Measurements from ENCODE around the gene LRRC32. TPM values are rescaled to one million over a fixed set of nuclear protein-coding genes. Genes with fewer than 3 reads are reported as not detected.

The LRRC32 gene
- total RNA-seq, 2 experiments from 2014 or later, result 1.8 to 2.4 TPM

DNA sequence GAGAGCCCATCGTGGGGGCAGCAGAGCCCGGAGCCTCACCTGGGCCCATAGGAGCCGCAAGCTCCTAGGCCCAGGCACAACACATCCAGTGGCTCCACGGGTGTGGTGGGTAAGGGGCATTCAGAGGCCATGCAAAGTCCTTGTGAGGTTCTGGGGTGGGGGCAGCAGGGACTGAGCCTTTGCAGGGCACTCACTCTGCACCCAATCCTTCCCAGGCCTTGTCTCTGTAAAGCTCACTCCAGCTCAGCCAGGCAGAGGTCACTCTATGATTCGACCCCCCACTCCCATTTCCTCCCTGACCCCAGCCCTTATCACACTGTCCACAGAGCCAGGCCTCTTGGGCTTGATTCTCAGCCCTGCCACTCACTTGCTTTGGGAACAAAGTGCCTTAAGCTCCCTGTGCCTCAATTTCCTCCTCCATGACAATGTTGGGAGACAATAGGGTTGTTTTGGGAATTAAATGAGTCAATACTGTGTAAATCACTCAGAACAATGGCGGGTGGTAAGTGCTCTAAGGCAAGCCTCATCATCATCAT, 46.6 kb downstream of the LRRC32 start:
- TF ChIP-seq, protein P1, sequence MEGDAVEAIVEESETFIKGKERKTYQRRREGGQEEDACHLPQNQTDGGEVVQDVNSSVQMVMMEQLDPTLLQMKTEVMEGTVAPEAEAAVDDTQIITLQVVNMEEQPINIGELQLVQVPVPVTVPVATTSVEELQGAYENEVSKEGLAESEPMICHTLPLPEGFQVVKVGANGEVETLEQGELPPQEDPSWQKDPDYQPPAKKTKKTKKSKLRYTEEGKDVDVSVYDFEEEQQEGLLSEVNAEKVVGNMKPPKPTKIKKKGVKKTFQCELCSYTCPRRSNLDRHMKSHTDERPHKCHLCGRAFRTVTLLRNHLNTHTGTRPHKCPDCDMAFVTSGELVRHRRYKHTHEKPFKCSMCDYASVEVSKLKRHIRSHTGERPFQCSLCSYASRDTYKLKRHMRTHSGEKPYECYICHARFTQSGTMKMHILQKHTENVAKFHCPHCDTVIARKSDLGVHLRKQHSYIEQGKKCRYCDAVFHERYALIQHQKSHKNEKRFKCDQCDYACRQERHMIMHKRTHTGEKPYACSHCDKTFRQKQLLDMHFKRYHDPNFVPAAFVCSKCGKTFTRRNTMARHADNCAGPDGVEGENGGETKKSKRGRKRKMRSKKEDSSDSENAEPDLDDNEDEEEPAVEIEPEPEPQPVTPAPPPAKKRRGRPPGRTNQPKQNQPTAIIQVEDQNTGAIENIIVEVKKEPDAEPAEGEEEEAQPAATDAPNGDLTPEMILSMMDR (IDR thresholded peaks at IDR 0.05), result no peak
- POLR2A ChIA-PET, result no interaction called here
- Mint-ChIP-seq H3K36me3 (ENCODE audit: low read depth) (no peaks in the 10 kb centered on the region), H3K4me1 (ENCODE audit: low read depth) (peaks cover 8% of the 10 kb centered on the region), H3K27me3 (no peaks in the 10 kb centered on the region), H3K27ac (no peak overlapping the region), H3K4me3 (no peak overlapping the region), H3K9me3 (peaks cover 6% of the 10 kb centered on the region)
- no peak overlapping the region for H3K27ac ChIP-seq (ENCODE audit: low read depth in 1 of 2, low read length in 2 of 2)
- ATAC-seq (ENCODE audit: poor library complexity) (no peak), DNase-seq (no peak)
- intact Hi-C loops (cut with DNase I, micrococcal nuclease), result no loop called here
- no peak overlapping the region for H3K4me3 ChIP-seq (ENCODE audit: low read length)
- peaks cover 10 to 19% of the 10 kb centered on the region in 2 experiments for H3K9me3 ChIP-seq (ENCODE audit: control insufficient read depth in 1 of 2, insufficient read depth in 1 of 2, low read length in 2 of 2)
- no peaks in the 10 kb centered on the region for H3K36me3 ChIP-seq (ENCODE audit: insufficient read depth, low read length)
- peaks cover 5% of the 10 kb centered on the region for H3K4me1 ChIP-seq (ENCODE audit: insufficient read depth, low read length)
- CTCF ChIA-PET, result no interaction called here
- no peaks in the 10 kb centered on the region for H3K27me3 ChIP-seq (ENCODE audit: control insufficient read depth in 1 of 2, insufficient read depth in 2 of 2, low read length in 2 of 2)

DNA sequence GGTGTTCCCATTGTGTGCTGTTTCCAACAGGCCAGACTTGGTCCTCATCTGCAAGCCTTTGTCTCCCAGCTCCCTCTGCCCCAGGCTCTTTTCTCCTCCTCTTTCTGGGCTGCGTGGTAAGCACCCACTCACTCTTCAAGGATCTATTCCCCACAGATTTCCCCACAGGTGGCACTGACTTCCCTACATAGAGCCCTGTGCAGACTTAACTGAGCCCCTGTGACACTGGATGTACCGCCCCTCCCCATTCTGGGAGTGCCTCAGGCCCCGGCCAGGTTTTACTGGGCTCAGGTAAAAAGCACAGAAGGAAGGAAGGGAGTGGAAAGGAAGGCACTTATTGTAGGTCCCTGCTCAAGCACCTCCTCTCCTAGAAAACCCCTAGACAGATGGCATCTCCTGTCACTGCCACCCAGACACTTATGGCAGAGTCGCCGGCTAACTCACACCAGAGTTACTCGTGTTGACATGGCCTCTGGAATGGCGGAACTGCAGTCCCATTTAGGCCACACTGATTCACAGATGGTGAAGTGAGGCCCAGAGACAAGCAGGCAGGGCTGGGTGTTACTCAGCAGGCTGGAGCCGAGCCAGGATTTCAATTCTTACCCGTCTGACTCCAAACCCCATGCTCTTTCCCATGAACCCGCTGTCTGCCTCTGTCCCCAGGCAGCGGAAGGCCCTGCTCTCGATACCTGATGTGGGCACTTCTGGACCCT, 47.2 kb downstream of the LRRC32 start:
- Mint-ChIP-seq H3K4me3 (no peak overlapping the region), H3K9me3 (peaks cover 11% of the 10 kb centered on the region), H3K27me3 (no peaks in the 10 kb centered on the region), H3K4me1 (ENCODE audit: low read depth) (peaks cover 8% of the 10 kb centered on the region), H3K36me3 (ENCODE audit: low read depth) (no peaks in the 10 kb centered on the region), H3K27ac (no peak overlapping the region)
- CTCF ChIA-PET, result no interaction called here
- H3K9me3 ChIP-seq (ENCODE audit: control insufficient read depth in 1 of 2, insufficient read depth in 1 of 2, low read length in 2 of 2), result peaks cover 10 to 19% of the 10 kb centered on the region in 2 experiments
- DNase-seq, result peak in 2 of 14 experiments; percentile 18 to 38
- no peak overlapping the region for H3K4me3 ChIP-seq (ENCODE audit: low read length)
- no peak overlapping the region for H3K27ac ChIP-seq (ENCODE audit: low read depth in 1 of 2, low read length in 2 of 2)
- peaks cover 5% of the 10 kb centered on the region for H3K4me1 ChIP-seq (ENCODE audit: insufficient read depth, low read length)
- H3K36me3 ChIP-seq (ENCODE audit: insufficient read depth, low read length), result no peaks in the 10 kb centered on the region
- POLR2A ChIA-PET, result no interaction called here
- intact Hi-C loops (cut with DNase I, micrococcal nuclease), result no loop called here
- no peak for ATAC-seq (ENCODE audit: poor library complexity)
- TF ChIP-seq, protein P1 (IDR thresholded peaks at IDR 0.05), result no peak
- no peaks in the 10 kb centered on the region for H3K27me3 ChIP-seq (ENCODE audit: control insufficient read depth in 1 of 2, insufficient read depth in 2 of 2, low read length in 2 of 2)

DNA sequence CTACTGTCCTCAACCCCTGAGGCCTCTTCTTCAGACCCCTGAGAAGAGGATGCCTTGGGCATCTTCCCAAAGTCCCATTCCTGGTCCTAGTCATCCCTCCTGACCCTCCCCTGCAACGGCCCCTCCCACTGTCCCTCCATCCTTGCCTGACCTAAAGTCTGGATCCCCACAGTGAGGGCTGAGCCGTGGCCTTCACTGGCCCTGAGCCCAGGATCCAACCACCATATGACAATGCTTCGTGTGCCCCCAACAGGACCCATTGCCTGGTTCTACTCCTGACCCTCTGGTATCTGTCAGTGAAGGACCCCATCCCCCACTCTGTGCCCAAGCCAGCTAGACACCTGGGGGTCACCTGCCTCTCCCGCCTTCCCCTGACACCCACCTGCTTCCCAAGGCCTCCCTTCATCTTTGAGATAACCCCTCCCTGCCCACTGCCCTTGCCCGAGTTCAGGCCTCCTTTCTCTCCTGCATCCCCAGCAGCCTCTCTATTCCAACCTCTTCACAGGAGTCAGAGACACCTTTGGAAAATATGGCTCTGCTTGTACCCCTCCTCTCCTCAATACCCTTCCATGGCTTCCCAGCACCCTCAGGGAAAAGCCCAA, 48.0 kb downstream of the LRRC32 start:
- DNase-seq, result no peak
- H3K27ac Mint-ChIP-seq, result no peak overlapping the region
- no peak overlapping the region for H3K27ac ChIP-seq (ENCODE audit: low read depth in 1 of 2, low read length in 2 of 2)
- CTCF ChIA-PET, result no interaction called here
- no peaks in the 10 kb centered on the region for H3K36me3 Mint-ChIP-seq (ENCODE audit: low read depth)
- H3K9me3 ChIP-seq (ENCODE audit: control insufficient read depth in 1 of 2, insufficient read depth in 1 of 2, low read length in 2 of 2), result peaks cover 10 to 19% of the 10 kb centered on the region in 2 experiments
- ATAC-seq (ENCODE audit: poor library complexity), result no peak
- intact Hi-C loops (cut with DNase I, micrococcal nuclease), result no loop called here
- H3K4me3 Mint-ChIP-seq, result no peak overlapping the region
- TF ChIP-seq, protein P1 (IDR thresholded peaks at IDR 0.05), result no peak
- no peaks in the 10 kb centered on the region for H3K36me3 ChIP-seq (ENCODE audit: insufficient read depth, low read length)
- peaks cover 12% of the 10 kb centered on the region for H3K9me3 Mint-ChIP-seq
- no peak overlapping the region for H3K4me3 ChIP-seq (ENCODE audit: low read length)
- H3K27me3 ChIP-seq (ENCODE audit: control insufficient read depth in 1 of 2, insufficient read depth in 2 of 2, low read length in 2 of 2), result no peaks in the 10 kb centered on the region
- POLR2A ChIA-PET, result no interaction called here
- H3K27me3 Mint-ChIP-seq, result no peaks in the 10 kb centered on the region
- peaks cover 5% of the 10 kb centered on the region for H3K4me1 ChIP-seq (ENCODE audit: insufficient read depth, low read length)
- H3K4me1 Mint-ChIP-seq (ENCODE audit: low read depth), result peaks cover 4% of the 10 kb centered on the region
